ENCODE measurements around the gene LPP. TPM values are rescaled to one million over a fixed set of nuclear protein-coding genes. Genes with fewer than 3 reads are reported as not detected.

Gene LPP
- total RNA-seq, 1 donor from 2014 or later, result 79.6 TPM

- intact Hi-C loops (cut with micrococcal nuclease), result loop anchor here (1.0 to 5.0 kb wide), 3 partner anchors 124 to 765 kb away; partner anchors contain the start of gene LPP
Measured at GRCh38 chr3:188916934-188917401, 763.0 kb downstream of the LPP start.

- intact Hi-C loops (cut with micrococcal nuclease), result loop anchor here (5.0 kb wide), 2 partner anchors 214 to 766 kb away; partner anchors contain the start of gene LPP
Measured at GRCh38 chr3:188918093-188918492, 764.1 kb downstream of the LPP start.

GRCh38 chr3:188923671-188924070, 769.7 kb downstream of the LPP start:
- intact Hi-C loops (cut with micrococcal nuclease), result no loop called here

- intact Hi-C loops (cut with micrococcal nuclease), result no loop called here
Measured at GRCh38 chr3:188925376-188925775, 771.4 kb downstream of the LPP start.

DNA sequence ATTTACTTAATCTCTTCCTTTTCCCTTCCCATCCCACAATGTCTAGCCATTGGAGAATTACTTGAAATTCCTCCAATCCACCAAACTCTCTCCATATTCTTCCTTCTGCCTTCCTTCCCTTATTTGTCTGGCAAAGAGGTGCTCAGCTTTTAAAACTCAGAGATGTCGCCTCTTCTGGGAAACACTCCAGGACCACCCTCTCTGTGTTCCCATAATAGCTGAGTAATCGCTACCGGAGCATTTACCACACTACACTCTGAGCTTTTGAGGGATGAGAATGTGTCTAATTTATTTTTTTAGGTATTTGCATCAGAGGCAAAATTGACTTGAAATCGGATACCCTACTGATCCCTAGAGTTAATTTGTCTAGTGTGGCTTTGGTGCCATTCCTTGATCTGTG, 772.2 kb downstream of the LPP start:
- intact Hi-C loops (cut with micrococcal nuclease), result no loop called here

GRCh38 chr3:188926741-188927511, 773.0 kb downstream of the LPP start:
- intact Hi-C loops (cut with micrococcal nuclease), result no loop called here

- intact Hi-C loops (cut with micrococcal nuclease), result no loop called here
Measured at GRCh38 chr3:188927971-188928370, 774.0 kb downstream of the LPP start.

DNA sequence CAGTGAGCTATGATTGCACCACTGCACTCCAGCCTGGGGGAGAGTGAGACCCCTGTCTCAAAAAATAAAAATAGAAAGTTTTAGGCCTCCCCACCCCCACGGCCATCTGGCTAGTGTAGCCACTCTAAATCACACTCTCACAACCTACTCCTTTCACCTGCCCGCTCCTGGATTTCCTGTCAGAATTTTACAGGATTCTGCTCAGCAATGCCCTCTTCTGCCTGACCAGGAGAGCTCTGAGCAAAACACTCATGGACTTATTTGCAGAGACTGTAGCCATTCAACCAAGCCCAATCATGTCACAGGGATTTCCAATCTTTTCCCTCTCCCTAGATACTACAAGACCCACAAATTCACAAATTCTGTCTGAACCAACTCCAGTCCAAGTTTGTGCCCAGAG, 775.2 kb downstream of the LPP start:
- intact Hi-C loops (cut with micrococcal nuclease), result no loop called here

DNA sequence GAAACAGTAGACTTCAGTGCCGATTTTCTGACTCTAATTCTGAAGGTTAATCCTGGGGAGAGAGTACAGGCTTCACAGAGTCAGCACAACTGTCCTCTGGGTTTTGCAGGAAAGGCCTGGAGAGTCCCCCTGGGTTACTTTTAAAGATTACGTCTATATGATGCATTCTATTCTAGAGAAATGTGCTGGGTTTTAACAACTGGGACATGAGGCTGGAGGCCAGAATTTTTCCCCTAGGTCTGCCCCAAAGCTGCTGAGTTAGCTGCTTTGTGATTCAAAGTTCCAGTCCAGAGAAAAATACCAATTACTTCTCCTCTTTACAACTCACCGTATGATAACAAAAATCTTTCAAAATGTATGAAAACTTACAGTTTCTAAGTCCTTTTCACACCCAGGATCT, 777.1 kb downstream of the LPP start:
- intact Hi-C loops (cut with micrococcal nuclease), result no loop called here

GRCh38 chr3:188931531-188931930, 777.6 kb downstream of the LPP start:
- intact Hi-C loops (cut with micrococcal nuclease), result no loop called here

DNA sequence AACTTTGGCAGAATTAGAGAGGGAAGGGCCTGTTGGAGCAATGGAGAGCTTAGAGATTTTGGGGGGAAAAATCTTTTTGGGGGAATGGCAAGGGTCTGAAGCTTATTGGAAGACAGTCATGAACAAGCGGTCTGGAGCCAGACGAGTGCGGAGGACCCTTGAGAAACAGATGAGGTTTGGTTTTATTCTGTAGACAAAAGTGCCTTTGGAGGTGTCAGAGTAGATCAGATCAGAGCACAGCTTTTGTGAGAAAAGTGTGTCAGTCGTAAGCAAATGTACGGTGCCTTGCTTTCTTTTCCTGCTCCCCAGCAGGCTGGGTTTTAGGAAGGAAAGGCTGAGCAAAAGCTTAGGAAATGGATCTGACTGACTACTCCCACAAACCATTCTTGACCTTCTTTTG, 781.0 kb downstream of the LPP start:
- intact Hi-C loops (cut with micrococcal nuclease), result no loop called here

GRCh38 chr3:188936597-188937107, 782.7 kb downstream of the LPP start:
- intact Hi-C loops (cut with micrococcal nuclease), result no loop called here

DNA sequence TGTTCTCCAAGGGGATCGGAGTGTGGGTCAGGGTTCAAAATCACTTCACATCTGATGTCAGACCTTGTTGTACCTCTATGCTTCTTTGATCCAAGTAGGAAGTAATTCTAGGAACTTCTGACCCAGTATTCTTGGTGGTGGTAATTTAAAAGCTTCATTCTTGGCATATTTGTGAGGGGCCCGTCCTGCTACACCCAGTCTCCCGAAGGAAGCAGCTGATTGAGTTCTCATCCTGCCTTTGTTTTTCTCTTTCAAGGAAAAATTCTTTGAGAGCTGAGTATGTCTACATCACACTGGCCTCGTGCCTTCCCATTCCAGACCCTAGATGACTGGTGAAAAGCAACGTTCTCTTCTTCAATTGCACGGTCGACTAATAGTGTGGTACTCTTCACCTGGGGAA, 783.4 kb downstream of the LPP start:
- intact Hi-C loops (cut with micrococcal nuclease), result no loop called here

- intact Hi-C loops (cut with micrococcal nuclease), result no loop called here
Measured at GRCh38 chr3:188938999-188939398, 785.0 kb downstream of the LPP start.

GRCh38 chr3:188939814-188940572, 786.0 kb downstream of the LPP start:
- intact Hi-C loops (cut with micrococcal nuclease), result no loop called here

Measured in T-helper 2 cell treated with Interferon-gamma antibody and Interleukin-4, amounts not matched to agents 100 ng/mL and 5 ng/mL, for 36 hours (primary cell).